Uterine smooth muscle cell (primary cell): ENCODE measurements around the gene TAOK3. TPM values are rescaled to one million over a fixed set of nuclear protein-coding genes. Genes with fewer than 3 reads are reported as not detected.

Source experiments
- total RNA-seq: library from RNA; depleted of rRNA; stranded (reverse); fragments of >200 nt; gene quantifications from 2 replicates; pipeline ENCODE4 v1.2.3, GENCODE V29; 2014

The TAOK3 gene
- 60.6 and 63.5 TPM in 2 replicates for total RNA-seq

GRCh38 chr12:118372541-118373495 lies at the start of gene TAOK3:
TSS of gene TAOK3 (minus strand) at chr12:118372907. CDS start at chr12:118255567, 117,340 bp downstream.

GRCh38 chr12:118376089-118377020 lies 3.6 kb upstream of the TAOK3 start, which contains the start of gene SUDS3:
TSS of gene SUDS3 (plus strand) at chr12:118376555. CDS start at chr12:118376692, 137 bp downstream.

GRCh38 chr12:118135788-118136558 lies 236.7 kb downstream of the TAOK3 start, which contains the start of gene PEBP1:
TSS of gene PEBP1 (plus strand) at chr12:118136124. CDS start at chr12:118136210, 86 bp downstream.

GRCh38 chr12:118103601-118104382 lies 268.9 kb downstream of the TAOK3 start, which contains the start of gene VSIG10:
TSS of gene VSIG10 (minus strand) at chr12:118104011. CDS start at chr12:118103671, 340 bp downstream.

Other genes with a start within 250 kb of the TAOK3 start
- 187 and 207 TPM in 2 replicates for gene PEBP1, start 236.8 kb downstream of the TAOK3 start, total RNA-seq
- 36.2 and 38.6 TPM in 2 replicates for gene SUDS3, start 3.6 kb upstream of the TAOK3 start, total RNA-seq